Astrocyte of the spinal cord (primary cell): ENCODE measurements around the gene APOOL.

Experiments used
- DNase-seq: peaks from one replicate; pipeline ENCODE4 v3.0.0; 2011; ENCODE audit warnings: low read depth, low spot score
- H3K4me3 ChIP-seq: 2 replicates; pipeline ENCODE4 v1.5.1; 2011; ENCODE audit warnings: low read depth, mild to moderate bottlenecking, low read length, moderate library complexity
- CTCF ChIP-seq: IDR thresholded peaks from 2 replicates; pipeline ENCODE4 v1.5.1; 2012; ENCODE audit warnings: low read depth, mild to moderate bottlenecking, low read length, inconsistent platforms
- in situ Hi-C: cut with HindIII; loops from 2 replicates; pipeline ENCODE4 v1.10.0; 2017; ENCODE audit warnings: low sequenced_read_pairs

The APOOL gene

GRCh38 chrX:85026170-85026569, 22.5 kb downstream of the APOOL start:
- no peak for DNase-seq
- TF ChIP-seq CTCF = no peak
- in situ Hi-C loops = no loop called here
- no peak overlapping the region for H3K4me3 ChIP-seq

GRCh38 chrX:85029043-85029442, 25.4 kb downstream of the APOOL start:
- no peak for TF ChIP-seq CTCF
- no peak overlapping the region for H3K4me3 ChIP-seq
- DNase-seq = no peak
- in situ Hi-C loops = no loop called here

- in situ Hi-C loops = no loop called here
- H3K4me3 ChIP-seq = no peak overlapping the region
- no peak for TF ChIP-seq CTCF
- no peak for DNase-seq
Measured at GRCh38 chrX:85031505-85031904, 27.8 kb downstream of the APOOL start.

GRCh38 chrX:85037114-85037513, 33.4 kb downstream of the APOOL start:
- DNase-seq = no peak
- no peak overlapping the region for H3K4me3 ChIP-seq
- TF ChIP-seq CTCF = no peak
- in situ Hi-C loops = no loop called here

- in situ Hi-C loops = no loop called here
- TF ChIP-seq CTCF = no peak
- no peak overlapping the region for H3K4me3 ChIP-seq
- no peak for DNase-seq
Measured at GRCh38 chrX:85051627-85052026, 48.0 kb downstream of the APOOL start.

GRCh38 chrX:85052205-85052604, 48.5 kb downstream of the APOOL start:
- in situ Hi-C loops = no loop called here
- no peak overlapping the region for H3K4me3 ChIP-seq
- no peak for TF ChIP-seq CTCF
- DNase-seq = no peak
